EL (cell line): ENCODE data around the gene RNF212.

ENCODE experiments used
- DNase-seq: peaks from one replicate; pipeline ENCODE4 v3.0.0-alpha.2; 2016

RNF212 gene

DNA sequence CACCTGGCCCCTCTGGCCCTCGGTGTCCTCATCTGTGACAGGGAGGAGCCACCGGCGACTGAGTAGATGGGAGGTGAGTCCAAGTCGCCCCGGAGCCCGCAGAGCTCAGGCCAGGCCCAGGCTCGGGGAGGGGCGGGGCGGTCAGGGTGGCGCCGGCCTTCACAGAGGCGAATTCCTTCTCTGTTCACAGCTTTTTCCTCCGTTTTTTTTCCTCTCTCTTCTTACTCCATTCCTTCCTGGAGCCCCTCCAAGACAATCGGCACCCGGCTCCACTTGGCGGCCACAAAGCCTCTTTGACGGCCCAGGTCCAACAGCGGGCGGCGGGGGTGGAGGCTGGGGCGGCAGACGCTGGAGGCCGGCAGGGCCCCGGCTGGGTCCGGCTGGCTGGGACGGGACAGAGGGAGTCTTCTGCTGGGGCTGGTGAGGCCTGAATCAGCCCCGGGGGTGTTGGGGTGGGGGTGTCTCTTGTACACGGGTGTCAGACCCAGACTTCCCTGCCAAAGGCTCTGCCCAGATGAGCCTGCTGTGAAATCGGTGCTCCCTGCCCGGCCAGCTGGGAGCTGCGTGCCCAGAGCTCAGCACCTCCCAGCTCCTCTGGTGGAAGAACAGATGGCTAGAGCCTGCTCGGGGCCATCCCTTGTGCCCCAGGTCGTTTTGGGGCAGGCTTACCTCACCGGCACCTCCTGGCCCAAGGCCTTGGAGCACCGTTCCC is 79.4 kb downstream of the RNF212 start:
- DNase-seq = no peak

DNA sequence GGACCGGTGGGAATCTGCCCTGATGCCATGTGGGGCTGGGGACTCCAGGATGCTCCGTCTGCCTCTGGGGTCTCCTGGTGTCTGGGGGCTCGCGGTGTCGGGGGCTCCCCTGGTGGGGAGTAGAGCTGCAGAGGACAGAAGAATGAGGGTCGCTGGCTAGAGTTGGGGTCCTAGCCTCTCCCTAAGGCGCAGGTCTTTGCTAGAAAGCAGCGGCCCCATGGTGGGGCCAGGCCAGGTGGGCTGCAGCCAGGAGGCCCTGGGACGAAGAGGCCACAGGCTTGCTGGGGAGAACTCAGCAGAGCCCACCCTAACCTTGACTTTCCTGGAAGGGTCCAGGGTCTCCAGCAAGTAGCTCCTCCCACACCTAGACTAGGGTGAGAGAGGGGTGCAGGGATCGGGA is 80.5 kb downstream of the RNF212 start:
- no peak for DNase-seq

DNA sequence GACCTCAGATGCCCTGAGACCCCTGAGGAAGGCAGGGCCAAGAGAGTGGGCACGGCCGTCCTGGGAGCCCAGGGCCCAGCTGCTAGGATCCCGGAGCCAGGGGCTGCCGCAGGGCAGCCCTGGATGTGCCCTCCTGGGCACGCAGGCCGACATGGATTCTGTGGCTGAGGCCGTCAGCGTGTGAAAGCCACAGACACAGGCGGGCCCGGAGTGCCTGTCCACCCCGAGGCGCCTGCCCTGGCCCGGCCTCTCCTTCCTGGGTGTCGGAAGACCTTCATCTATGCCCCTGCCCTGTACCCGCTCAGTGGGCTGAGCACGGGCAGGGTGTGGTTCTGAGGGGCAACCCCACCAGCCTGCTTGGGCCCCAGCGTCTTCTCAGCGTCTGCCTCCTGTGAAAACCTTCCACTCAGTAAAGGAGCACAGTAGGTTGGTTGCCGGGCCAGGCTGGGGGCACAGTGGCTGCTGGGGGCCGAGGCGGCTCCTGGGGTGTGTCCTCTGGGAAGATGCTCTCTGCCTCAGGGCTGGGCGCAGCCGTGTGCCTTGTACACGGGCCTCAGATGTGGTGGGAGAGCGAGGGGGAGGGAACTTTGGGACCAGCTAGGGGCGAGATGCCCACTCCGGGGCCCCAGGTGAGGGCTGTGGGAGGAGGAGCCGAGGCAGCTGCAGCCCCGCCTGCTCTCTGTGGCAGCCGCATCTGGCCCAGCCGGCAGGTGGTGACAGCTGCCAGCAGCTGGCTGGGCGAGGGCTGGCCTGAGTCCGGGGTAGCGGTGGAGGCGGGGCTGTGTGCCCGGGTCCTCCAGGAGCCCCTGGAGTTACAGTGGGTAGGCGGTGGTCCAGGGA is 81.2 kb downstream of the RNF212 start:
- no peak for DNase-seq

GRCh38 chr4:1031346-1031745 is 82.0 kb downstream of the RNF212 start:
- DNase-seq = no peak

DNA sequence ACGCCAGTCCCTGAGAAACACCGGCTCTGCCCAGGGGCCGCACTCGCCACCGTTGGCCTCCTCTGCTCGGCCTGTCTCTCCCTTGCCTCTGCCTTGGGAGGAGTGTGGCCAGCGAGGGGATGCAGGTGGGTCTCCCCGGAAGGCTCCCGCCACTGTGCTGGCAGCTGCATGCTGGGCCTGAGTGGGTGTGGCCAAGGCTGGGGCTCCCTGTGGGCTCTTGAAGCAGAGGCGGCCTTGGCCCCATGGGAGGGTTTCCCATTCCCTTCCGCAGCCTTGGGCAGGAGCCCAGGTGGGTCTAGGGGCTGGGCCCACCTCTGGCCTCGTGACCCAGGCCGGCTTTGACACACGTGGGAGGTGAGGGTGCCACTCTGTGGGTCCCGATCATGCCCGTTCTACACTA is 82.8 kb downstream of the RNF212 start:
- no peak for DNase-seq

DNA sequence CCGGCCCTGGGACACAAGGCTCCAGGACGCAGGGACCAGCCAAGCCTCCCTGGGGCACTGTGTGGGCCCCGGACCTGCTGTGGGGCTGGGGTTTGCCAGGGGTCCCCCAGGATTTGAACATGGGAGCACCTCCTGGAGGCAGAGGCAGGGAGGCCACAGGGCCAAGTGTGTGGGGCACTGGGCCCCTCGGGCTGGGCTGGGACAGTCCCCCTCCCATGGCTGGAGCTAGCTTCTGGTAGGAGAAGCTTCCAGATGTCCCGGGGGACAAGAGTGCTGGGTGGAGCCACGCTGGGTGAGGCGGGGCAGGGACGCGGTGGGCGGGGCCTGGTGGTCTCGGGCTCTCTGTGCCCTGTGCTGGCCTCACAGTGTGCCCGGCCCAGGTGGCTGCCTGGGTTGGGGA is 83.3 kb downstream of the RNF212 start:
- DNase-seq = no peak

DNA sequence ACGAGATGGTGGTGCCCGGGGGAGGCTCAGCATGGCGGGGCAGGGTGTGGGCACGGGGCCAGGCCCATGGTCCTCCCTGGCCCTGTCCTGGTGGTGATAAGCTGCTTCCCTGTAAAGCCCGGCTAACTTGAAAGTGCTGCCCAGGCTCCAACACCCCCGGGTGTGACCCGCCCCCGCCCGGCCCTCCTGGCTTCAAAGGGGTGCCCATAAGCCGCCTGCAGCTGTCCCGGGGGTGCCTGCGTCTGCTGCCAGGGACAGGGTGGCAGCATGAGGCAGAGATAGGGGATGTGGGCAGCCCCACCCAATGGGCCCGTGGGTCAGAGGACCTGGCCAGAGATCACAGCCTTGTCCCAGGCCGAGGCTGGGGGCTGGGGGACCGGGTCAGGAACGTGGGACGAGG is 83.8 kb downstream of the RNF212 start:
- DNase-seq = no peak

GRCh38 chr4:1028574-1029220 is 84.7 kb downstream of the RNF212 start:
- no peak for DNase-seq

DNA sequence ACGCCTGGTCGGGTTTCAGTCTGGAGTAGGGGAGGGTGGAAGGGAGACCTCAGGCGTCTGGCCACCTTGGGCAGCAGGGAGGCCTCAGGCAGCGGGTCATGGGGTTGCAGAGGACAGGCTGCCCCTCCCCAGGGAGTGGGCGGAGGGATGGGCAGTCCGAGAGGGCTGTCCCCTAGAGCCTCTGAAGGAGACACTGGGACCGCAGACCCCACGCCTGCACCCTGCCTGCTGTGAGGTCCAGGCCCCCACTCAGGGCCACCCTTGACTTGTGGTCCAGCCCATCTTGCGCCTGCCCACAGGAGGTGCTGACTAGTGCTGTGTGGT is 85.5 kb downstream of the RNF212 start:
- DNase-seq = no peak

- DNase-seq = no peak
Measured at GRCh38 chr4:1027219-1027914, 86.0 kb downstream of the RNF212 start.

GRCh38 chr4:1026115-1026514 is 87.2 kb downstream of the RNF212 start:
- no peak for DNase-seq

DNA sequence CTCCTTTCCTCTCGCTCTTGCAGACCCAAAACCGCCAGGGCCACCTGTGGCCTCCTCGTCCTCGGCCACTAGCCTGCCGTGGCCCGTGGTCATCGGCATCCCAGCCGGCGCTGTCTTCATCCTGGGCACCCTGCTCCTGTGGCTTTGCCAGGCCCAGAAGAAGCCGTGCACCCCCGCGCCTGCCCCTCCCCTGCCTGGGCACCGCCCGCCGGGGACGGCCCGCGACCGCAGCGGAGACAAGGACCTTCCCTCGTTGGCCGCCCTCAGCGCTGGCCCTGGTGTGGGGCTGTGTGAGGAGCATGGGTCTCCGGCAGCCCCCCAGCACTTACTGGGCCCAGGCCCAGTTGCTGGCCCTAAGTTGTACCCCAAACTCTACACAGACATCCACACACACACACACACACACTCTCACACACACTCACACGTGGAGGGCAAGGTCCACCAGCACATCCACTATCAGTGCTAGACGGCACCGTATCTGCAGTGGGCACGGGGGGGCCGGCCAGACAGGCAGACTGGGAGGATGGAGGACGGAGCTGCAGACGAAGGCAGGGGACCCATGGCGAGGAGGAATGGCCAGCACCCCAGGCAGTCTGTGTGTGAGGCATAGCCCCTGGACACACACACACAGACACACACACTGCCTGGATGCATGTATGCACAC is 88.3 kb downstream of the RNF212 start:
- DNase-seq = no peak

GRCh38 chr4:1023895-1024740 is 89.2 kb downstream of the RNF212 start:
- DNase-seq = no peak

DNA sequence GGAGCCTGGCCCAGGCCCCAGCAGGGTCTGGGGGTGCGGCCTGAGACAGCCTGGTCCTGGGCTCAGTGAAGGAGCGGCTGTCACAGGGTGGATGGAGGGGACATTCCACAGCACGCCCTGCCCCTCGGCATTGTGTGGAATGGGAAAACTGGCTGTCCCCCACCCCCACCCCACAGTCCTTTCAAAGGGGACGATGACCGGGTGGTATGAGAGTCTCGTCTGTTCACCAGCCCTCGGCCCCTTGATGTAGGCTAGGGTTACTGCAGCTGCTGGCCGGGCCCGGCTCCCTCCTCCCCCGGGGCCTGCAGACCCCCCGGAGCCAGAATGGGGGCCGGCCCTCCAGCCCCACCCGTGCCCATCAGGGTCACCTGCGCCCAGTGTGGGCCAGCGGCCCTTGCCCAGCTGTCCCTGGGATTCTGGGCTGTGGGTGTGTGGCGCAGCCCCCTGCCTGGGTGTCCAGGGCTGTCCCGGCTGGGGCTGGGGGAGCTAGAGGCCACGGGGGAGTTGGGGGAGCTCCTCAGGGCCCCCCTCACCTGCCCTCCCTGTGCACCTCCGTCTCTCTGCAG is 90.2 kb downstream of the RNF212 start:
- DNase-seq = no peak

DNA sequence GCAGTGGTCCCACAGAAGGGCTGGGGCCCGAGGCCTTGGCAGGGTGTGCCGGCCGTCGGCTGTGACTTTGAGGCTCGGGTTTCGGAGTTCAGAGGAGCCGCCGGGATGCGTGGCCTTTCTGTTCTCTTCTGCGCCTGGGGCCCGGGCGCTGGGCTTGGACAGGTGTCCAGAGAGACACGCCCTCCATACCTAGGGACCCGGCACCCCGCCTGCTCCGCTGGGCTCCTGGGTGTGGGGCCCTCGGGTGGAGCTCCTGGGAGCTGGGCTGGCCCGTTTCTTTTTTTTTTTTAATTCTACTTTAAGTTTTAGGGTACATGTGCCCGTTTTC is 90.7 kb downstream of the RNF212 start:
- no peak for DNase-seq

- DNase-seq = no peak
Measured at GRCh38 chr4:1022051-1022738, 91.2 kb downstream of the RNF212 start.
